OCI-LY3 (cell line): ENCODE measurements around the gene HYAL1.

ENCODE experiments used
- H2AFZ ChIP-seq: fragments of 200-600, 300-600 bp; shearing (Covaris generic); 2 replicates; pipeline ENCODE4 v1.6.0; 2014; ENCODE audit warnings: antibody characterized with exemption, low read depth, low read length
- H3K27ac ChIP-seq: fragments of 200-600, 300-600 bp; sonication (generic); 2 replicates; pipeline ENCODE4 v1.5.1; 2014; ENCODE audit warnings: mild to moderate bottlenecking, low read length, moderate library complexity, mixed read lengths
- H3K27me3 ChIP-seq: fragments of 200-600, 300-600 bp; sonication (generic); 2 replicates; pipeline ENCODE4 v1.6.1; 2014; ENCODE audit warnings: low read depth, low read length, mixed read lengths
- H3K36me3 ChIP-seq: fragments of 200-600, 300-600 bp; sonication (generic); replicated peaks from 2 replicates; pipeline ENCODE3; 2014; ENCODE audit warnings: low read depth, low read length, mixed read lengths
- H3K4me1 ChIP-seq: fragments of 300-600, 200-600 bp; sonication (generic); 2 replicates; pipeline ENCODE4 v1.6.1; 2014; ENCODE audit warnings: low read length, mixed read lengths
- H3K4me2 ChIP-seq: fragments of 200-600, 300-600 bp; sonication (generic); 2 replicates; pipeline ENCODE4 v1.6.1; 2014; ENCODE audit warnings: low read length, mixed read lengths
- H3K4me3 ChIP-seq: fragments of 300-600, 200-600 bp; sonication (generic); 2 replicates; pipeline ENCODE4 v1.5.1; 2014; ENCODE audit warnings: antibody characterized with exemption, mild to moderate bottlenecking, low read length, moderate library complexity
- H3K79me2 ChIP-seq: fragments of 300-600, 200-600 bp; shearing (Covaris generic); 2 replicates; pipeline ENCODE4 v1.6.1; 2014; ENCODE audit warnings: mild to moderate bottlenecking, low read length, mixed read lengths
- H3K9ac ChIP-seq: fragments of 300-600, 200-600 bp; shearing (Covaris generic); 2 replicates; pipeline ENCODE4 v1.6.0; 2014; ENCODE audit warnings: mild to moderate bottlenecking, low read length, moderate library complexity
- H3K9me3 ChIP-seq: fragments of 200-600, 300-600 bp; shearing (Covaris generic); 2 replicates; pipeline ENCODE4 v1.6.1; 2014; ENCODE audit warnings: low read length, mixed read lengths; ENCODE audit not compliant: insufficient read depth
- H4K20me1 ChIP-seq: fragments of 200-600, 300-600 bp; sonication (generic); 2 replicates; pipeline ENCODE4 v1.6.1; 2016; ENCODE audit warnings: low read length, mixed read lengths; ENCODE audit not compliant: insufficient read depth
- EZH2phosphoT487 ChIP-seq: fragments of 200-600 bp; shearing (Covaris generic); IDR thresholded peaks from 2 replicates; pipeline ENCODE4 v1.6.1; 2018; ENCODE audit warnings: antibody characterized with exemption, mixed run types, low read depth
- TF ChIP-seq, protein P1 (sequence below): fragments of 200-600, 300-600 bp; sonication (generic); IDR thresholded peaks from 2 replicates; pipeline ENCODE4 v1.5.1; 2014; ENCODE audit warnings: antibody characterized with exemption, low read length, low read depth

Gene HYAL1

DNA sequence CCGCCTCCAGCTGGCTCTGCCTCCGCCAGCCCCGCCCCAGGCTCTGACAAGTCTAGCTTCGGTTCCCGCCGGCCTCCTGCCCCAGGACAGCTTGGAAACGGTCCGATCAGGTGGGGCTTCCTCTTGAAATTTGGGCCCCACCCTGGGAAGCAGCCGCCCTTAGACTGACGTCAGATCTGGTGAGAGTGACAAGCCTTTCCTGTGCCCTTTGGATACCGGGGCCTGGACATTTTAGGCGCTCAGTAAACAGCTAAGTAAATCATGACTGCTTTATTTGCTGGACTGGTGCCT, 3.8 kb downstream of the HYAL1 start:
- H3K4me3 ChIP-seq, result peak overlapping the region; percentile 78
- H4K20me1 ChIP-seq, result no peaks in the 10 kb centered on the region
- H3K27ac ChIP-seq, result peak overlapping the region; percentile 10; the same call in 1 of the 2 replicates
- peak overlapping the region; percentile 38; the same call in 1 of the 2 replicates for H2AFZ ChIP-seq
- peaks cover 16% of the 10 kb centered on the region for H3K4me1 ChIP-seq
- no peaks in the 10 kb centered on the region for H3K9me3 ChIP-seq
- H3K27me3 ChIP-seq, result no peaks in the 10 kb centered on the region
- no peak for TF ChIP-seq EZH2phosphoT487
- TF ChIP-seq, protein P1, sequence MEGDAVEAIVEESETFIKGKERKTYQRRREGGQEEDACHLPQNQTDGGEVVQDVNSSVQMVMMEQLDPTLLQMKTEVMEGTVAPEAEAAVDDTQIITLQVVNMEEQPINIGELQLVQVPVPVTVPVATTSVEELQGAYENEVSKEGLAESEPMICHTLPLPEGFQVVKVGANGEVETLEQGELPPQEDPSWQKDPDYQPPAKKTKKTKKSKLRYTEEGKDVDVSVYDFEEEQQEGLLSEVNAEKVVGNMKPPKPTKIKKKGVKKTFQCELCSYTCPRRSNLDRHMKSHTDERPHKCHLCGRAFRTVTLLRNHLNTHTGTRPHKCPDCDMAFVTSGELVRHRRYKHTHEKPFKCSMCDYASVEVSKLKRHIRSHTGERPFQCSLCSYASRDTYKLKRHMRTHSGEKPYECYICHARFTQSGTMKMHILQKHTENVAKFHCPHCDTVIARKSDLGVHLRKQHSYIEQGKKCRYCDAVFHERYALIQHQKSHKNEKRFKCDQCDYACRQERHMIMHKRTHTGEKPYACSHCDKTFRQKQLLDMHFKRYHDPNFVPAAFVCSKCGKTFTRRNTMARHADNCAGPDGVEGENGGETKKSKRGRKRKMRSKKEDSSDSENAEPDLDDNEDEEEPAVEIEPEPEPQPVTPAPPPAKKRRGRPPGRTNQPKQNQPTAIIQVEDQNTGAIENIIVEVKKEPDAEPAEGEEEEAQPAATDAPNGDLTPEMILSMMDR, result no peak
- no peaks in the 10 kb centered on the region for H3K36me3 ChIP-seq
- peak overlapping the region; percentile 83 for H3K4me2 ChIP-seq
- H3K9ac ChIP-seq, result peak overlapping the region; percentile 56
- 0 out of 2 replicates have a peak, but pooled peaks cover 7% of the 10 kb centered on the region for H3K79me2 ChIP-seq

DNA sequence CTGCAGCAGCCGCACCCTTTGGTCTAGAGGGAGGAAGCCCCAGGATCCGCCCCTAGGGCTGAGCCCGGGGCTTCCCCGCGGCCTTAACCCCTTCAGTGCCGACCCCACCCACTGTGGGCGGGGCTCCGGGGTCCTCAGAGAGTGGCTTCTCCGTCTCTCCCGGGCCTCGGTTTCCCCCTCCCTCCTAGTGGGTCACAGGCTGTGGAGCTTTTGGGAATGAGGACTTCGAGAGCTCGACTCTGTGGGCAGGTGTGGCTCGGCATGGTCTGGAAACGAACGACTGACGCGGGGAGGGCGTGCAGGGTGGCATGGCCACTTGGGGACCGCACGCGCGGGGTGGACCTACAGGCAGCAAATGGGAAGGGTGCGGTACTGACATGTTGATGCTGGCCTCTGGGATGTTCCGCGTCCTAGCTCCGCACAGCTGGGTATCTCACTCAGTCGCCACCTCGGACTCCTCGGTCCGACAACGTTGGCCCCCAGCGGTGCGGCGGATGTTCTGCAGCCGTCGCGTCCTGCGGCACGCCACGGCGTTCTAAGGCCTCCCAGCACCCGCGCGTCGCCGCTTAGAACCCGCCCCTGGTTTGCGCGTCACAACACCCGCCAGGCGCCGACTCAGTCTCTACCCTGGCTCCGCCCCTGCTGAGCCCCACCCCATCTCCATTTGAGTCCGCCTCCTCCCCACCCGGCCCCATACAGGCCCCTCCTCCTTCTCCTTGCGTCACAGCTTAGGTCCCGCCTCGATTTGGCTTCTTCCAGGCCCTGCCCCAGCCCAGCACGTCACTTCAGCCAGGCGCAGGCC, 4.3 kb downstream of the HYAL1 start, which contains the start of the genes HYAL3 and NAA80:
TSS of gene HYAL3 (minus strand) at position 570 of the 802 bp plus-strand sequence. CDS start 3,803 bp downstream, outside the sequence.
TSS of gene NAA80 (minus strand) at position 570 of the 802 bp plus-strand sequence. CDS start 1,942 bp downstream, outside the sequence.
- peak within 1 kb of the TSS; percentile 87 for H3K4me2 ChIP-seq
- H2AFZ ChIP-seq, result peak within 1 kb of the TSS; percentile 77
- H3K36me3 ChIP-seq, result no peaks in the 10 kb centered on the region
- peak within 1 kb of the TSS; percentile 87 for H3K9ac ChIP-seq
- no peaks in the 10 kb centered on the region for H4K20me1 ChIP-seq
- H3K4me1 ChIP-seq, result peaks cover 16% of the 10 kb centered on the region
- no peaks in the 10 kb centered on the region for H3K27me3 ChIP-seq
- H3K79me2 ChIP-seq, result 0 out of 2 replicates have a peak, but pooled peaks cover 7% of the 10 kb centered on the region
- peak within 1 kb of the TSS; percentile 84 for H3K4me3 ChIP-seq
- TF ChIP-seq, protein P1, result peak; percentile 47
- no peak for TF ChIP-seq EZH2phosphoT487
- H3K9me3 ChIP-seq, result no peaks in the 10 kb centered on the region
- peak within 1 kb of the TSS; percentile 69 for H3K27ac ChIP-seq

DNA sequence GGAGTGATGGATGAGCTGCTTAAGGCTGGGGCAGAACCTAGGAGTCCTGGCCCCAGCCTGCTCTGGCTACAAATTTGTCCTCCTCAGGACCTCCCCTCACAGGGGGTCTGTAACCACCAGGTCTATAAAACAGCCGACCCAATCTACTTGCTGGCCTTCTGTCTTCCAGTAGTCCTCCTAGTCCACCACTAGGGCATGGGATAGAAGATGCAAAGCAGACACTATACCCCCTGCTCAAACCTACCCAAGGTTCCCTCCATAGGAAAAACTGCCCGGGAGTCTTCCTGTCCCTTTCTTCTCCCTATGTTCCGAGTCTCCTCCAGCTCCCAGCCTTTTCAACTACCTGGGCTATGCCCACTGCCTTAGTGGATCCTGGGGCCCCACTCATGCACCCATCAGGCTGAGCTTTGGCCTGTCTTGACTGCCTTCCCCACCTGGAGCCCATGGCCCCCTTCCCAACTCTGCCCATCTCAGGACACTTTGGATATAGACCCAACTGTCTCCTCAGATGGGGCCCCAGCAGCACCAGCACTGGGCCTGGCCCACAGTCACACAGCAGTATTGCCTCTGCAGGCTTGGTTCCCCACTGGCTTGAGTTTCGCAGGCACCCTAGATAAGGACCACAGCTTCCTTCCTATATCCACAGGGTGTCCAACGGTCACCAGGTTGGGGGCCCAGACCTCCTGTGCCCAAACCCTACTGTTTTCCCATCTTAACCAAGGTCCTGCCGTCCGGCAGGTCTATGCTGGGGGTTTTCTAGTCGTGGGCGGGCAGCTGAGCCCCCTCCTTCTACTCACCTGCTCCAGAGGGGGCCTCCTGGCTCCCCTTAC, 5.3 kb downstream of the HYAL1 start:
- Histone ChIP-seq H3K4me2 (peak overlapping the region; percentile 87), H3K9me3 (no peaks in the 10 kb centered on the region), H3K27me3 (no peaks in the 10 kb centered on the region), H2AFZ (no peak overlapping the region), H3K4me3 (peak overlapping the region; percentile 84), H3K9ac (peak overlapping the region; percentile 87), H4K20me1 (no peaks in the 10 kb centered on the region), H3K27ac (peak overlapping the region; percentile 69; the same call in 1 of the 2 replicates), H3K4me1 (peaks cover 17% of the 10 kb centered on the region), H3K36me3 (no peaks in the 10 kb centered on the region), H3K79me2 (0 out of 2 replicates have a peak, but pooled peaks cover 7% of the 10 kb centered on the region)
- TF ChIP-seq, protein P1, result no peak
- TF ChIP-seq EZH2phosphoT487, result no peak

DNA sequence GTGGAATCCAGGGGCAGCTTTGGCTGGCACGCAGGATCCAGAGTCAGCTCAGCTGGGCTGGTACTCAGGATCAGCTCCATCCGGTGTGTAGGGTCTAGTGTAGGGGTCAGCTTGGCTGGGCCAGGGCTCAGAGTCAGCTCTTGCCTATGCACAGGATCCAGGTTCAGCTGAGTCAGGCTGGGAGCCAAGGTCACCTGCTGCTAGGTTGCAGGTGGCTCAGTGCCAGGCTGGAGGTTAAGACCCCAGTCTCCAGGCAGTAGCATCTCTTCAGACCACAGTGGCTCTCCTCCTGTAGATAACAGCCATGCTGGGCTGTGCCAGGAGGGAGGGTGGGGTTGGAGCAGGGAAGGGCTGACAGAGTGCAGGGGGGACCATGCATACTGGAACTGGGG, 6.0 kb downstream of the HYAL1 start:
- no peaks in the 10 kb centered on the region for H3K27me3 ChIP-seq
- H3K4me3 ChIP-seq, result no peak overlapping the region
- H3K9ac ChIP-seq, result no peak overlapping the region
- H3K36me3 ChIP-seq, result no peaks in the 10 kb centered on the region
- H3K79me2 ChIP-seq, result 0 out of 2 replicates have a peak, but pooled peaks cover 7% of the 10 kb centered on the region
- no peak overlapping the region for H3K4me2 ChIP-seq
- no peak for TF ChIP-seq EZH2phosphoT487
- TF ChIP-seq, protein P1, result no peak
- H3K4me1 ChIP-seq, result peaks cover 22% of the 10 kb centered on the region
- H4K20me1 ChIP-seq, result no peaks in the 10 kb centered on the region
- no peak overlapping the region for H2AFZ ChIP-seq
- no peak overlapping the region for H3K27ac ChIP-seq
- H3K9me3 ChIP-seq, result no peaks in the 10 kb centered on the region
